Measurements from ENCODE around the gene CELF2.

CELF2 gene

GRCh38 chr10:11339013-11339412 lies 321.3 kb downstream of the CELF2 start:
- TF ChIP-seq, protein P1, sequence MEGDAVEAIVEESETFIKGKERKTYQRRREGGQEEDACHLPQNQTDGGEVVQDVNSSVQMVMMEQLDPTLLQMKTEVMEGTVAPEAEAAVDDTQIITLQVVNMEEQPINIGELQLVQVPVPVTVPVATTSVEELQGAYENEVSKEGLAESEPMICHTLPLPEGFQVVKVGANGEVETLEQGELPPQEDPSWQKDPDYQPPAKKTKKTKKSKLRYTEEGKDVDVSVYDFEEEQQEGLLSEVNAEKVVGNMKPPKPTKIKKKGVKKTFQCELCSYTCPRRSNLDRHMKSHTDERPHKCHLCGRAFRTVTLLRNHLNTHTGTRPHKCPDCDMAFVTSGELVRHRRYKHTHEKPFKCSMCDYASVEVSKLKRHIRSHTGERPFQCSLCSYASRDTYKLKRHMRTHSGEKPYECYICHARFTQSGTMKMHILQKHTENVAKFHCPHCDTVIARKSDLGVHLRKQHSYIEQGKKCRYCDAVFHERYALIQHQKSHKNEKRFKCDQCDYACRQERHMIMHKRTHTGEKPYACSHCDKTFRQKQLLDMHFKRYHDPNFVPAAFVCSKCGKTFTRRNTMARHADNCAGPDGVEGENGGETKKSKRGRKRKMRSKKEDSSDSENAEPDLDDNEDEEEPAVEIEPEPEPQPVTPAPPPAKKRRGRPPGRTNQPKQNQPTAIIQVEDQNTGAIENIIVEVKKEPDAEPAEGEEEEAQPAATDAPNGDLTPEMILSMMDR (IDR thresholded peaks at IDR 0.05), result no peak

DNA sequence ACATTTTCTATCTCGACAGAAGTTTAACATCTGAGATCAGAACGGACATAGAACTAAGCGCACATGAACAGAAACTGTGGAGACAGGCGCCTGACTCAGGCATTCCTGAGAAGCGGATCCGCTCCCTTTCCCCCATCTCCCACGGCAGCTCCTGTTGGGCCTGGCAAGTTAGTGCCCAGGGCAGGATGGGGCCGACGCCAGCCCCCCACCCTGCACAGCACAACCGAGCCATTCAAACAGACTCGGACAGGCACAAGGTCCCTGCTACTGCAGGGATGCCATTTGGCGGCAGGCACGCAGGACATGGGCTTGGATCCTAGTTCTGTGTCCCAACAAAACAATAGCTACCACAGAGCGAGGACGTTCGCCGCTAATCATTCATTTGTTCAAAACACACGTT lies 322.0 kb downstream of the CELF2 start:
- TF ChIP-seq, protein P1 (IDR thresholded peaks at IDR 0.05), result no peak

- TF ChIP-seq, protein P1 (IDR thresholded peaks at IDR 0.05), result no peak
These were observed 323.8 kb downstream of the CELF2 start for GRCh38 chr10:11341283-11341960.

DNA sequence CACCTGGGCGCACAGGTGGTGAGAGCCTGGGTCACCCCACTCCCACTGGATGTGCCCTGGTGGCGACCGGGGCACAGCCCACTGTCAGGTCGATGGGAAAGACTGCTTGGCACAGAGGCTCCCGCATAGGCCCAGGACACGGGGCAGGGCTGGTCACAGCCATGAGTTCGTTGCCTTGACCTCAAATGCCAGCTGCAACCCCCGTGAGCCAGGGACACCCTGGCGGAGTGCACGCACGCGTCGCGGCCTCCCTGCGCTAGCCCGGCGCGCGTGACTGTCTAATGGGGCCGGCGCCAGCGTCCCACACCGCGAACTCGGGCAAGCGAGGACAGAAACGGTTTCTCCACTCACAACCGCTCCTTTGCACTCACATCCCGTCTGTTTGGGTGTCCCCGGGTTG lies 326.4 kb downstream of the CELF2 start:
- TF ChIP-seq, protein P1 (IDR thresholded peaks at IDR 0.05), result no peak

DNA sequence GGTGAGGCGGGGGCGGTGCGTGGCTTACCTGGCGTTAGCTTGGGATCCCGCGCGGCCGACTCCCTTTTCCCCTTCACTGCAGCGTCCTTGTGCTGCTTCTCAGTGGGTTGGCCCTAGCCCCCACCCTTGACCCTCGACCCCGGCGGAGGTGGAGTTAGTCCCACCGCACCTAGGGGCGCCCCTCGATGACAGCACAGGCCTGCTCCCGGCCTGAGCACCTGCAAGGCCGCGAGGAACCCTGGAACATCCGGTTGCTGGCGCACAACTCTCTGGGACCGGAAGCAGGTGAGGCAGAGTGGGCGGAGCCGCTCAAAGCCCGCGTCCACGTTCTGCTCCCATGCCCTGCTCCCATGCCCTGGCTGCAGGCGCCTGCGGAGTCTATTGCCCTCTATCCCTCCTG lies 326.9 kb downstream of the CELF2 start:
- TF ChIP-seq, protein P1 (IDR thresholded peaks at IDR 0.05), result no peak

- TF ChIP-seq, protein P1 (IDR thresholded peaks at IDR 0.05), result peak; percentile 39; the same call in 1 of the 2 replicates
These were observed 327.8 kb downstream of the CELF2 start for GRCh38 chr10:11345224-11346054.

DNA sequence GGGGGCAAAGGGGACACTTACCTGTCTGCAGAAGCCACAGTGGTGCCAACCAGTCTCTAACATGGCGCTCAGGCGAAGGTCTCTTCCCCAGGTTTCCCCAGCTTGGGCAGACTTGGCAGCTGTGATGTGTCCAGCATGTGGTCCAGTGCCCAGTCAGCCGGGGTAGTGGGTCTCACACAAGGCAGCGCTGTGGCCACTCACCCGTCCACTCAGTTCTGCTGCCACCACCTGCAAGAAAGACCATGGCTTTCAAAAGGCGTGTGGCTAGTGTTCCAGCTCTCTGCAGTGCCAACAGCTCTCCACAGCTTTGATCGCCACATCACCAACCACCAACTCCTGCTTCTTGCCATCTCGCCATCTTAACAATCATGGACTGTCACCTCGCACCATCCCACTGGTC lies 334.1 kb downstream of the CELF2 start:
- TF ChIP-seq, protein P1 (IDR thresholded peaks at IDR 0.05), result no peak

Data from LNCAP (cell line).